Aorta (tissue), 5 donors: ENCODE data around the gene DMAC2L. TPM values are rescaled to one million over a fixed set of nuclear protein-coding genes. Genes with fewer than 3 reads are reported as not detected.
"Not testable (repeated sequence)": the region's sequence is repeated elsewhere in the genome, so short reads cannot be mapped to it uniquely, and the experiment has no call there.

ENCODE experiments used
- ATAC-seq: fragments of 200-7000 bp; cut with Tn5 transposase; one replicate; pipeline ENCODE4 v1.9.1; 2022; ENCODE audit warnings: moderate library complexity; ENCODE audit not compliant: low FRiP score
- DNase-seq, 2 donors: peaks; one replicate each; pipeline ENCODE4 v3.0.0-alpha.2; 2020
- H3K27ac ChIP-seq, 2 donors: one replicate each; pipeline ENCODE4 v1.5.1; 2013; ENCODE audit warnings: low read length in 2 of 2, mild to moderate bottlenecking in 2 of 2, moderate library complexity in 2 of 2, control low read depth in 1 of 2, inconsistent platforms in 1 of 2, low read depth in 1 of 2
- H3K27me3 ChIP-seq, 2 donors: one replicate each; pipeline ENCODE4 v1.6.1; 2013; ENCODE audit warnings: control low read depth in 1 of 2, low read length in 1 of 2, mild to moderate bottlenecking in 1 of 2, moderate library complexity in 1 of 2; ENCODE audit not compliant: insufficient read depth in 2 of 2, control insufficient read depth in 1 of 2
- H3K36me3 ChIP-seq, 2 donors: one replicate each; pipeline ENCODE4 v1.6.1; 2013; ENCODE audit warnings: control low read depth in 1 of 2, low read length in 1 of 2, mild to moderate bottlenecking in 1 of 2; ENCODE audit not compliant: insufficient read depth in 2 of 2, control insufficient read depth in 1 of 2
- H3K4me1 ChIP-seq, 2 donors: one replicate each; pipeline ENCODE4 v1.6.1; 2013; ENCODE audit warnings: low read length in 2 of 2, control low read depth in 1 of 2, mild to moderate bottlenecking in 1 of 2, moderate library complexity in 1 of 2; ENCODE audit not compliant: insufficient read depth in 2 of 2, control insufficient read depth in 1 of 2
- H3K4me3 ChIP-seq, 2 donors: one replicate each; pipeline ENCODE4 v1.5.1; 2013; ENCODE audit warnings: low read length in 2 of 2, control low read depth in 1 of 2, mild to moderate bottlenecking in 1 of 2
- H3K9me3 ChIP-seq: one replicate; pipeline ENCODE4 v1.6.1; 2013; ENCODE audit warnings: mild to moderate bottlenecking, low read length; ENCODE audit not compliant: control insufficient read depth
- WGBS, 2 donors: extraction: QIAGEN DNeasy Blood & Tissue Kit; methylation state at CpG; one replicate each; pipeline ENCODE4 v1.1.7; 2013; 5-methylcytosine and 5-hydroxymethylcytosine counted together
- intact Hi-C, 2 donors: fragments of 100-400 bp; cut with DNase I; formaldehyde crosslinking; loops; one replicate each; pipeline versions ENCODE4 v1.14.2 to v1.15.0; 2022
- polyA plus RNA-seq, 2 donors: library from polyadenylated mRNA; stranded (reverse); fragments of 200-250 nt; gene quantifications; one replicate each; pipeline ENCODE4 v1.2.3, GENCODE V29; 2013
- total RNA-seq, 2 donors: library from RNA; stranded (reverse); fragmentation: NEBNext Ultra II Directional; extraction: Animal tissue kit (Norgen Biotek cat#: 25700); gene quantifications; one replicate each; pipeline ENCODE4 v1.2.1, GENCODE V29; 2021
- donor health status: healthy with polysubstance abuse.
- donor health status: Bipolar disorder and iron deficiency.
- donor health status: DM: no; HTN: no; CAD: no.
- donor health status: DM: no; HTN: no; CAD: no.
- donor health status: DM: yes; HTN: yes; CAD: no.

DMAC2L gene
- total and polyA plus RNA-seq, 4 donors: 6.8 to 15.8 (median 12.2) TPM

DNA sequence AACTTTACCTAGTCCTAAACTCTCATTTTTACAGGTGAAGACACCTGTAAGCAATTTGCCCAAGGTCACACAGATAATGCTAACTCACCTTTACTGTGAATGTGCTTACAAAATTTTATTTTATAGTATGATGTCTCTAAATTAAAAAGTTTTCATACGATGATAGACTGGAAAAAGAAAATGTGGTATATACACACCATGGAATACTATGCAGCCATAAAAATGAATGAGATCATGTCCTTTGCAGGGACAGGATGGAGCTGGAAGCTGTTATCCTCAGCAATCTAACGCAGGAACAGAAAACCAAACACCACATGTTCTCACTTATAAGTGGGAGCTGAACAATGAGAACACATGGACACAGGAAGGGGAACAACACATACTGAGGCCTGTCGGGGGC lies 44.2 kb downstream of the DMAC2L start:
- intact Hi-C loops, H3K27ac ChIP-seq, ATAC-seq, DNase-seq, H3K4me1 ChIP-seq, H3K36me3 ChIP-seq, H3K9me3 ChIP-seq, H3K27me3 ChIP-seq, H3K4me3 ChIP-seq: not testable (repeated sequence)
- 86 to 91% methylated on average over 3 of the region's 3 CpGs for WGBS, 2 donors

DNA sequence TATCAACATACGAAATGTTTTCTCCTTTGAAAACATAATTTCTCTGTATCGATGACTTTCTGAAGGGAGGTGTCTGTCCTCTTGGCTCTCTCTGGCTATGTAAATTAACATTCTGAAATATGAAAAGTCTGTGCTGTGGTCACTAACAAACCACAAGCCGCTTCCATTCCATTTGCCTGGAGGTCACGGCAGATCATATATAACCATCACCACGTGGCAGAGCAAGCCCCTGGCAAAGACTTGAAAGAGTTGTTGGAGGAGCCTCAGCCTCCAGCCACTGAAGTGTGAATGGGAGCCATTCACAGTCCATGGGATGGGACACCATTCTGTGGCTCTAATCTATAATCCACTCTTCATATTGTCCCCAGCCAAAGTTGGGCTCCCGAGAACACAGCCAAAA lies 45.0 kb downstream of the DMAC2L start:
- Histone ChIP-seq H3K27ac (no peak overlapping the region), H3K4me1 (no peaks in the 10 kb centered on the region), H3K36me3 (no peaks in the 10 kb centered on the region), H3K27me3 (no peaks in the 10 kb centered on the region), H3K4me3 (no peak overlapping the region), H3K9me3 (no peaks in the 10 kb centered on the region)
- no peak for DNase-seq
- ATAC-seq: no peak
- WGBS, 2 donors: 82 to 88% methylated on average over 6 of the region's 6 CpGs
- intact Hi-C loops: no loop called here

DNA sequence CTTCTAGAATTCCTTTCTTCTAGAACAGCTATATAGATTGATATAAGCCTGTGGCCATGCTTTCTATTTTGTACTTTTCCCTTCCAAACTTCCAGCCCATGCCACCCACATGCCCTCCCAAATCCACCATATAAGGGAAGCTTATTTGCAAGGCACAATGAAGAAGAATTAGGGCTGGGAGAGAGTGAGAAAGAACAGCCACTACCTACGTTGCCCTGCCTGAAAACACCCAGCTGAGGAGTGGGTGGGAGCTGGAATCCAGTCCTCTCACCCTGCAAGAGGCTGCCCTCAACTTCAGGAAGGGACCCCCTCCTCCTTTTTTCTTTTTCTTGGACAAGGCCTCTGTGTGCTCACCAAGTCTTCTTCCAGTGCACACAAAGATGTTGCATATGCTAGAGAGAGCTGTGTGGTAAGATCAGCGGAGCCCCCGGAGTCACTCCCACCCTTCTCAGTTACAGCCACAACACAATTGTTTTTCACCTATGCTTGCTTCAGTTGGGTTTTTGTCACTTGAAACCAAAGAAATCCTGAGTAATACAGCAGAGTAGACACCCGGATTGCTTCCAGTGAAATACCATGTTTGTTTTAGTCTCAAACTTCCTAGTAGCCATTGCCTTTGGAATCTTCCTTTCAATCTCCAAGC lies 45.8 kb downstream of the DMAC2L start:
- H3K9me3 ChIP-seq: no peaks in the 10 kb centered on the region
- H3K27me3 ChIP-seq: no peaks in the 10 kb centered on the region
- no peak overlapping the region for H3K4me3 ChIP-seq
- DNase-seq: no peak
- H3K4me1 ChIP-seq: no peaks in the 10 kb centered on the region
- WGBS, 2 donors: 79 to 83% methylated on average over 4 of the region's 4 CpGs
- intact Hi-C loops: no loop called here
- H3K36me3 ChIP-seq: no peaks in the 10 kb centered on the region
- H3K27ac ChIP-seq: no peak overlapping the region
- ATAC-seq: no peak

DNA sequence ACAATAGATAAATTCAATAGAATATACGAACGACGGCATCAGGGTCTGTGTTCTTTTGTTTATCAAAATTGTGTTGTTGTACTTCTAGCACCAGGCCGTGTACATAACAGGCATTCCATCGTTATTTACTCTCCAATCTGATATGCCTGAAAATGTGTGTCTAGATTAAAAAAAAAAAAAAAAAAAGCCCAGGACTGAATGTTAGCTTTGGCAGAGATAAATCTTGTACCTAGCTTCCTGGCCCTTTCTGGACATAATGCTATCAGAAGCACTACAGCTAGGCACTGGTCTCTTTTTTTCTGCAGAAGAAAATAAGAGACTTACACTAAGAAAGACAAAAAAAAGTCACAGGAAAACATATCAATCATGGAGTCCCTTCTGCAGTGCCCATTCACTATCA lies 47.5 kb downstream of the DMAC2L start:
- Histone ChIP-seq H3K4me1 (no peaks in the 10 kb centered on the region), H3K27ac (no peak overlapping the region), H3K9me3 (no peaks in the 10 kb centered on the region), H3K4me3 (no peak overlapping the region), H3K36me3 (no peaks in the 10 kb centered on the region), H3K27me3 (no peaks in the 10 kb centered on the region)
- DNase-seq: no peak
- 95 to 96% methylated on average over 5 of the region's 5 CpGs for WGBS, 2 donors
- intact Hi-C loops: no loop called here
- ATAC-seq: no peak

DNA sequence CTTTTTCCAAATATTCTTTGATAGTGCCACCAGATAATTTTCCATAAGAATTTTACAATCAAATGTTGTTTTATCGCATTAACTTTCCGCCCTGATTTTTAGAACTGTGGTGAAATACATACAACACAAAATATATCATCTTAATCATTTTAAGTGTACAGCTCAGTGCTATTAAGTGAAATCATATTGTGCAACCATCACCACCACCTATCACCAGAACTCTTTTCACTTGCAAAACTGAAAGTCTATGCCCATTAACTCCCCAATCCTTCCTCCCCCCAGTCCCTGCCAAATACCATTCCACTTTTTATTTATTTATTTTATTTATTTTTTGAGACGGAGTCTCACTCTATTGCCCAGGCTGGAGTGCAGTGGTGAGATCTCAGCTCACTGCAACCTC lies 48.0 kb downstream of the DMAC2L start:
- intact Hi-C loops: no loop called here
- Histone ChIP-seq H3K27me3 (no peaks in the 10 kb centered on the region), H3K4me1 (no peaks in the 10 kb centered on the region), H3K4me3 (no peak overlapping the region), H3K9me3 (no peaks in the 10 kb centered on the region), H3K27ac (no peak overlapping the region), H3K36me3 (no peaks in the 10 kb centered on the region)
- ATAC-seq: no peak
- DNase-seq: no peak
- WGBS, 2 donors: 92 to 95% methylated on average over 3 of the region's 3 CpGs

DNA sequence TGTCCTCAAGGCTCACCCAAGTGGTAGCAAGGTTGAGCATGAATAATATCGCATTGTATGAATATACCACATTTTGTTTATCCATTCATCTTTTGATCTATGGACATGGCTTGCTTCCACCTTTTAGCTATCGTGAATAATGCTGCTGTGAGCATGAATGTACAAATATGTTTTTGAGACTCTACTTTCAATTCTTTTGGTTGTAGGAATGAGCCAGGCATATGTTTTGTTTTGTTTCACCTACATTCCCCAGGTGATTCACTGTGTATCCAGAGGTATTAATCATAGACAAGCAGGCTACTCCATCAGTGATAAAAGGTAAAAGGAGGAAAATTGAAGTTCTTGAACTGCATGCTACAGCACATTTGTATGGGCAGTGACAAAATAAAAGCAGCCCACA lies 48.7 kb downstream of the DMAC2L start:
- 83 to 94% methylated on average over 2 of the region's 2 CpGs for WGBS, 2 donors
- ATAC-seq: no peak
- intact Hi-C loops: no loop called here

DNA sequence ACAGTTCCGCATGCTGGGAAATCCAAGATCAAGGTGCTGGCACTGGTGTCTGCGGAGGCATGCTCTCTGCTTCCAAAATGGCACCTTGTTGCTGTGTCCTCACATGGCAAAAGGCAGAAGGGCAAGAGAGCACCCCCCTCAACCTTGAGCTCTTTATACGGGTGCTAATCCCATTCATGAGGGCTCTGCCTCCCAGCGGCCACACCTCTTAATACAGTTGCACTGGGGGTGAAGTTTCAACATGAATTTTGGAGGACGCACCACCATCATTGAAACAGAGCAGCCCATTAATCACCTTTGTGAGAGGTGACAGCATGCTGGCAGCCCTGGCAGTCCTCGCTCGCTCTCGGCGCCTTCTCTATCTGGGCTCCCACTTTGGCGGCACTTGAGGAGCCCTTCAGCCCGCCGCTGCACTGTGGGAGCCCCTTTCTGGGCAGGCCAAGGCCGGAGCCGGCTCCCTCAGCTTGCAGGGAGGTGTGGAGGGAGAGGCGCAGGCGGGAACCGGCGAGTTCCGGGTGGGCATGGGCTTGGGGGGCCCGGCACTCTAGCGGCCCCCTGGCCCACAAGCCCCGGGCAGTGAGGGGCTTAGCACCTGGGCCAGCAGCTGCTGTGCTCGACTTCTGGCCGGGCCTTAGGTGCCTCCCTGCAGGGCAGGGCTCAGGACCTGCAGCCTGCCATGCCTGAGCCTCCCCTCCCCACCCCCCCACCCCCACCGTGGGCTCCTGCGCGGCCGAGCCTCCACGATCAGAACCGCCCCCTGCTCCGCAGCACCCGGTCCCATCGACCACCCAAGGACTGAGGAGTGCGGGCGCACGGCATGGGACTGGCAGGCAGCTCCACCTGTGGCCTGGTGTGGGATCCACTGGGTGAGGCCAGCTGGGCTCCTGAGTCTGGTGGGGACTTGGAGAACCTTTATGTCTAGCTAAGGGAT lies 49.6 kb downstream of the DMAC2L start:
- H3K4me1 ChIP-seq, ATAC-seq, H3K4me3 ChIP-seq, H3K27me3 ChIP-seq, H3K36me3 ChIP-seq, intact Hi-C loops, H3K9me3 ChIP-seq, DNase-seq, H3K27ac ChIP-seq: not testable (repeated sequence)
- 96 to 97% methylated on average over 31 to 36 of the region's 36 CpGs for WGBS, 2 donors

More for the DNA sequence above, 48.7 kb downstream of the DMAC2L start:
- Histone ChIP-seq H3K27ac (no peak overlapping the region), H3K4me3 (no peak overlapping the region), H3K9me3 (no peaks in the 10 kb centered on the region), H3K36me3 (no peaks in the 10 kb centered on the region), H3K27me3 (no peaks in the 10 kb centered on the region), H3K4me1 (no peaks in the 10 kb centered on the region)
- no peak for DNase-seq

DNA sequence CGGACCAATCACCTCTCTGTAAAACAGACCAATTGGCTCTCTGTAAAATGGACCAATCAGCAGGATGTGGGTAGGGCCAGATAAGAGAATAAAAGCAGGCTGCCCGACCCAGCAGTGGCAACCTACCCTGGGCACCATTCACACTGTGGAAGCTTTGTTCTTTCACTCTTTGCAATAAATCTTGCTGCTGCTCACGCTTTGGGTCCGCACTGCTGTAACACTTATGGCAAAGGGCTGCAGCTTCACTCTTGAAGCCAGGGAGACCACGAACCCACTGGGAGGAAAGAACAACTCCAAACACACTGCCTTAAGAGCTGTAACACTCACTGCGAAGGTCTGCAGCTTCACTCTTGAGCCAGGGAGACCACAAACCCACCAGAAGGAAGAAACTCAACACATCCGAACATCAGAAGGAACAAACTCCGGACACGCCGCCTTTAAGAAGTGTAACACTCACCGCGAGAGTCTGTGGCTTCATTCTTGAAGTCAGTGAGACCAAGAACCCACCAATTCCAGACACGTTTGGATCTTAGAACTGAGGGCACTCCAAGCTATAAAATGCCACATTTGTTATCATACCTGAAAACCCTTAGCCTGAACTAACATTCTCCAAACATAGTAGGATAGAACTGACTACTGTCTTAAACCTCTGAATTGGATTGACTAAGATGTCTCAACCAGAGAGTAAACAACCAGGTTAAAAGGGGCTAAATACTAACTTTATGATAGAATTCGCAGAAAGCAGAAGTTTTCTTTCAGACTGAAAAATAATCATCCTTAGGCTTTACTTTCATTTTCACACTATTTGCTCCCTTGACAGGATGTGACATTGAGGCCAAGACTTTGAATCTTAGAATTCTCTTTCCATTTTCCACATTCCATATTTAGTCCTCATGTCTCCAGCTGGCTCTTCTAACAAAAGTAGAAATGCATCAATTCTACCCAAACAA lies 50.9 kb downstream of the DMAC2L start:
- H3K4me3 ChIP-seq: no peak overlapping the region
- DNase-seq (no peak), ATAC-seq (no peak)
- no peaks in the 10 kb centered on the region for H3K9me3 ChIP-seq
- H3K27ac ChIP-seq: no peak overlapping the region
- H3K36me3 ChIP-seq: no peaks in the 10 kb centered on the region
- 85 to 87% methylated on average over 14 of the region's 14 CpGs for WGBS, 2 donors
- H3K4me1 ChIP-seq: no peaks in the 10 kb centered on the region
- H3K27me3 ChIP-seq: no peaks in the 10 kb centered on the region
- intact Hi-C loops: no loop called here
